Nucleus accumbens (tissue), 56 donors: Measurements from ENCODE around the gene ZMYND19.
"Not testable (repeated sequence)": the region's sequence is repeated elsewhere in the genome, so short reads cannot be mapped to it uniquely, and the experiment has no call there.

ENCODE experiments used
- DNase-seq, 56 donors: peaks; one replicate each; lab custom pipeline; 2025; lab: John Stamatoyannopoulos, UW

The ZMYND19 gene

GRCh38 chr9:137614631-137615386, 24.5 kb upstream of the ZMYND19 start:
- no peak for DNase-seq

- DNase-seq: no peak
Measured at GRCh38 chr9:137613738-137614523, 23.6 kb upstream of the ZMYND19 start.

GRCh38 chr9:137613259-137613658, 22.9 kb upstream of the ZMYND19 start:
- no peak for DNase-seq

GRCh38 chr9:137612741-137613142, 22.4 kb upstream of the ZMYND19 start:
- DNase-seq: no peak

GRCh38 chr9:137611623-137612609, 21.6 kb upstream of the ZMYND19 start:
- no peak for DNase-seq

GRCh38 chr9:137610944-137611343, 20.6 kb upstream of the ZMYND19 start:
- no peak for DNase-seq

GRCh38 chr9:137607141-137607857, 17.0 kb upstream of the ZMYND19 start:
- DNase-seq: no peak

GRCh38 chr9:137606734-137607138, 16.4 kb upstream of the ZMYND19 start:
- DNase-seq: no peak

GRCh38 chr9:137606005-137606621, 15.8 kb upstream of the ZMYND19 start:
- peak in 1 of 56 donors; percentile 2 for DNase-seq

- peak; percentile 28 to 97 (median 92) for DNase-seq
Measured at GRCh38 chr9:137605121-137606004, 15.1 kb upstream of the ZMYND19 start, which contains the start of gene ARRDC1. Gene ARRDC1 (plus strand): TSS chr9:137605686. CDS start chr9:137605718, 32 bp downstream.

GRCh38 chr9:137604345-137605086, 14.2 kb upstream of the ZMYND19 start:
- DNase-seq: peak in 1 of 56 donors; percentile 57

- no peak for DNase-seq
Measured at GRCh38 chr9:137603879-137604278, 13.6 kb upstream of the ZMYND19 start.

- DNase-seq: no peak
Measured at GRCh38 chr9:137602661-137603060, 12.3 kb upstream of the ZMYND19 start.

- no peak for DNase-seq
Measured at GRCh38 chr9:137598943-137599342, 8.6 kb upstream of the ZMYND19 start.

- DNase-seq: not testable (repeated sequence)
Measured at GRCh38 chr9:137596577-137596976, 6.3 kb upstream of the ZMYND19 start.

GRCh38 chr9:137593176-137593575, 2.9 kb upstream of the ZMYND19 start:
- peak in 3 of 56 donors; percentile 19 to 27 (median 24) for DNase-seq

- DNase-seq: peak in 7 of 56 donors; percentile 12 to 54 (median 21)
Measured at GRCh38 chr9:137592767-137593166, 2.5 kb upstream of the ZMYND19 start.

- DNase-seq: no peak
Measured at GRCh38 chr9:137590123-137590468, 216 bp downstream of the ZMYND19 start.
